Mammary epithelial cell (primary cell): ENCODE measurements around the gene PRIM1.

Experiments
- CTCF ChIP-seq, 2 donors: IDR thresholded peaks in 1 of 2; conservative IDR thresholded peaks in 1 of 2; 2 replicates each; pipeline ENCODE4 v1.5.1; 2011 to 2012; ENCODE audit warnings: inconsistent platforms in 2 of 2, low read length in 2 of 2, mild to moderate bottlenecking in 2 of 2, control low read depth in 1 of 2, low read depth in 1 of 2; ENCODE audit not compliant: insufficient read depth in 1 of 2; ENCODE audit errors: extremely low read depth in 1 of 2
- EZH2 ChIP-seq: IDR thresholded peaks from 2 replicates; pipeline ENCODE4 v1.6.1; 2012; ENCODE audit warnings: low read length, inconsistent platforms, borderline replicate concordance

- TF ChIP-seq CTCF (conservative IDR thresholded peaks at IDR 0.05 in 1 of 2, IDR thresholded peaks at IDR 0.05 in 1 of 2; ENCODE audit: extremely low read depth in 1 of 2, insufficient read depth in 1 of 2, low read depth in 1 of 2, low read length in 2 of 2): no peak
- TF ChIP-seq EZH2: no peak
Measured at GRCh38 chr12:56688846-56689109, 63.3 kb downstream of the PRIM1 start.
